Measurements from ENCODE around the gene OR52E4.

OR52E4 gene

GRCh38 chr11:5899534-5899933 lies 19.1 kb downstream of the OR52E4 start:
- H3K4me1 ChIP-seq (ENCODE audit: control insufficient read depth in 1 of 2, insufficient read depth in 1 of 2, low read depth in 1 of 2, low read length in 1 of 2), result no peaks in the 10 kb centered on the region
- no peaks in the 10 kb centered on the region for H3K36me3 ChIP-seq
- no peaks in the 10 kb centered on the region for H3K27me3 ChIP-seq
- H3K4me3 ChIP-seq (ENCODE audit: low read depth in 1 of 2, low read length in 1 of 2), result no peak overlapping the region
- H3K27ac ChIP-seq, result no peak overlapping the region
- no peak for TF ChIP-seq CTCF (IDR thresholded peaks at IDR 0.05)
- no peaks in the 10 kb centered on the region for H3K9me3 ChIP-seq

GRCh38 chr11:5910540-5910939 lies 30.1 kb downstream of the OR52E4 start:
- no peak for TF ChIP-seq CTCF (IDR thresholded peaks at IDR 0.05)
- Histone ChIP-seq H3K4me3 (ENCODE audit: low read depth in 1 of 2, low read length in 1 of 2) (no peak overlapping the region), H3K36me3 (no peaks in the 10 kb centered on the region), H3K27ac (no peak overlapping the region), H3K4me1 (ENCODE audit: control insufficient read depth in 1 of 2, insufficient read depth in 1 of 2, low read depth in 1 of 2, low read length in 1 of 2) (no peaks in the 10 kb centered on the region), H3K9me3 (no peaks in the 10 kb centered on the region), H3K27me3 (no peaks in the 10 kb centered on the region)

- Histone ChIP-seq H3K36me3 (no peaks in the 10 kb centered on the region), H3K27ac (no peak overlapping the region), H3K9me3 (no peaks in the 10 kb centered on the region), H3K4me1 (ENCODE audit: control insufficient read depth in 1 of 2, insufficient read depth in 1 of 2, low read depth in 1 of 2, low read length in 1 of 2) (no peaks in the 10 kb centered on the region), H3K4me3 (ENCODE audit: low read depth in 1 of 2, low read length in 1 of 2) (no peak overlapping the region), H3K27me3 (no peaks in the 10 kb centered on the region)
- TF ChIP-seq CTCF (IDR thresholded peaks at IDR 0.05), result no peak
Measured at GRCh38 chr11:5922749-5923426, 42.5 kb downstream of the OR52E4 start.

GRCh38 chr11:5923427-5923776 lies 43.0 kb downstream of the OR52E4 start:
- TF ChIP-seq CTCF (IDR thresholded peaks at IDR 0.05), result no peak
- Histone ChIP-seq H3K9me3 (no peaks in the 10 kb centered on the region), H3K4me1 (ENCODE audit: control insufficient read depth in 1 of 2, insufficient read depth in 1 of 2, low read depth in 1 of 2, low read length in 1 of 2) (no peaks in the 10 kb centered on the region), H3K27ac (no peak overlapping the region), H3K4me3 (ENCODE audit: low read depth in 1 of 2, low read length in 1 of 2) (no peak overlapping the region), H3K27me3 (no peaks in the 10 kb centered on the region), H3K36me3 (no peaks in the 10 kb centered on the region)

GRCh38 chr11:5923794-5924193 lies 43.4 kb downstream of the OR52E4 start:
- no peak for TF ChIP-seq CTCF (IDR thresholded peaks at IDR 0.05)
- H3K27me3 ChIP-seq, result no peaks in the 10 kb centered on the region

GRCh38 chr11:5928271-5928670 lies 47.8 kb downstream of the OR52E4 start:
- no peaks in the 10 kb centered on the region for H3K36me3 ChIP-seq
- H3K27me3 ChIP-seq, result no peaks in the 10 kb centered on the region
- H3K27ac ChIP-seq, result no peak overlapping the region
- H3K4me1 ChIP-seq (ENCODE audit: control insufficient read depth in 1 of 2, insufficient read depth in 1 of 2, low read depth in 1 of 2, low read length in 1 of 2), result no peaks in the 10 kb centered on the region
- no peaks in the 10 kb centered on the region for H3K9me3 ChIP-seq
- no peak for TF ChIP-seq CTCF (IDR thresholded peaks at IDR 0.05)
- H3K4me3 ChIP-seq (ENCODE audit: low read depth in 1 of 2, low read length in 1 of 2), result no peak overlapping the region

More at GRCh38 chr11:5923794-5924193, 43.4 kb downstream of the OR52E4 start:
- Histone ChIP-seq H3K4me3 (ENCODE audit: low read depth in 1 of 2, low read length in 1 of 2) (no peak overlapping the region), H3K4me1 (ENCODE audit: control insufficient read depth in 1 of 2, insufficient read depth in 1 of 2, low read depth in 1 of 2, low read length in 1 of 2) (no peaks in the 10 kb centered on the region), H3K27ac (no peak overlapping the region), H3K36me3 (no peaks in the 10 kb centered on the region), H3K9me3 (no peaks in the 10 kb centered on the region)

Data from neutrophil (primary cell).